Measurements from ENCODE around the gene CFAP157. TPM values are rescaled to one million over a fixed set of nuclear protein-coding genes. Genes with fewer than 3 reads are reported as not detected.
A peak's percentile ranks its signal among the peaks of the same experiment; 100 is the strongest.

CFAP157 gene
- total and polyA plus RNA-seq, 2 of the 13 experiments (the other 11 are each of a cell fraction or from before 2014, with no cell fraction given): 0.07 TPM; not detected in 1

DNA sequence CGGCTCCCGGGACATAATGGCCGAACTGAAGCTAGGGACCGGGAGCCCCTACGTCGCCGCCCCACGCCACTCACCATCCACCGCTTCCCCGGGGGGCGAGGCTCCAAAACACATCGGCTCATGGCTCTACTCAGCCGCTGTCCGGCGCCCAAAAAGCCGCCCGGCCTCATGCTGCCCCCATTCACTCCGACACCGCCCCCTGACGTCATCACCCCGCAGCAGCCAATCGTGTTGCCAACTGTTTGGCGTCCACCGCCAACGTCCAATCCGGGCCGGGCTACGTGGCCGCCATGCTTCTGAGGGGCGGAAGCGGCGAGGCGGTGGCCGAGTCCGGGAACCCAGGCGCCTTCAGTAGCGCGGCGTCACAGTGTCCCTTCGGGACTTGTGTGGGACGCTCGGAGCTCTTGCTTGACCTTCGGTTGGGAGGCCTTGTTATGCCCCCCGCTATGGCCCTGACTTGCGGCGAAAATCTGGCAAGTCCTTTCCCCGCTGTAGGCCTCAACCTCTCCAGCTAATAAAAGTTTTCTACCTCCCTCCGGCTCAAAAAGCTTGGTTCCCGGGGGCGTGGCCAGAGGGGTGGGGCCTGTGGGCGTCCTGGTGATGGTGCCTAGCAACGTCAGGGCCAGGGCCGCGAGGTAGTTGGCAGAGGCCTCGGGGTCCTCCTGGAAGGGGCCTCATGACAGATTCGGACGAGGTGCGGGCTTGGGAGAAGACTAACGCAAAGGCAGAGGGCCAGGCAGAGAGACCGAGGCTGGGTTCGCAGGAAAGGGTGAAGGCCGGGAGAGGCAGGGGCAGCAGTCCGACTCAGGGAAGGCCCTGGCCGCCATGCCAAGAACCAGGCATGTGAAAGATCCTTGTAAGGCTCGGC lies 8.9 kb downstream of the CFAP157 start, which contains the start of the genes PTRH1 and TTC16 (continued):
- TF ChIP-seq, protein P1, sequence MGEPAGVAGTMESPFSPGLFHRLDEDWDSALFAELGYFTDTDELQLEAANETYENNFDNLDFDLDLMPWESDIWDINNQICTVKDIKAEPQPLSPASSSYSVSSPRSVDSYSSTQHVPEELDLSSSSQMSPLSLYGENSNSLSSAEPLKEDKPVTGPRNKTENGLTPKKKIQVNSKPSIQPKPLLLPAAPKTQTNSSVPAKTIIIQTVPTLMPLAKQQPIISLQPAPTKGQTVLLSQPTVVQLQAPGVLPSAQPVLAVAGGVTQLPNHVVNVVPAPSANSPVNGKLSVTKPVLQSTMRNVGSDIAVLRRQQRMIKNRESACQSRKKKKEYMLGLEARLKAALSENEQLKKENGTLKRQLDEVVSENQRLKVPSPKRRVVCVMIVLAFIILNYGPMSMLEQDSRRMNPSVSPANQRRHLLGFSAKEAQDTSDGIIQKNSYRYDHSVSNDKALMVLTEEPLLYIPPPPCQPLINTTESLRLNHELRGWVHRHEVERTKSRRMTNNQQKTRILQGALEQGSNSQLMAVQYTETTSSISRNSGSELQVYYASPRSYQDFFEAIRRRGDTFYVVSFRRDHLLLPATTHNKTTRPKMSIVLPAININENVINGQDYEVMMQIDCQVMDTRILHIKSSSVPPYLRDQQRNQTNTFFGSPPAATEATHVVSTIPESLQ (CRISPR knock-in tag; conservative IDR thresholded peaks at IDR 0.05): no peak
- no peak for TF ChIP-seq TFAP4 (IDR thresholded peaks at IDR 0.05; ENCODE audit: borderline replicate concordance, low read depth)
- no peak for TF ChIP-seq MXD3 (CRISPR knock-in tag; IDR thresholded peaks at IDR 0.05)
- no peak for TF ChIP-seq ATF3 (CRISPR knock-in tag; IDR thresholded peaks at IDR 0.05)
- no peak for TF ChIP-seq MLX (CRISPR knock-in tag; IDR thresholded peaks at IDR 0.05)
- 0 out of 2 replicates have a peak, but pooled peaks have one; percentile 62 for TF ChIP-seq NFATC3 (CRISPR knock-in tag; IDR thresholded peaks at IDR 0.05)
- TF ChIP-seq, protein P2, sequence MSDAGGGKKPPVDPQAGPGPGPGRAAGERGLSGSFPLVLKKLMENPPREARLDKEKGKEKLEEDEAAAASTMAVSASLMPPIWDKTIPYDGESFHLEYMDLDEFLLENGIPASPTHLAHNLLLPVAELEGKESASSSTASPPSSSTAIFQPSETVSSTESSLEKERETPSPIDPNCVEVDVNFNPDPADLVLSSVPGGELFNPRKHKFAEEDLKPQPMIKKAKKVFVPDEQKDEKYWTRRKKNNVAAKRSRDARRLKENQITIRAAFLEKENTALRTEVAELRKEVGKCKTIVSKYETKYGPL (CRISPR knock-in tag; IDR thresholded peaks at IDR 0.05): no peak
- no peak for TF ChIP-seq MAF1 (CRISPR knock-in tag; IDR thresholded peaks at IDR 0.05; ENCODE audit: borderline replicate concordance)
- TF ChIP-seq LBX2 (CRISPR knock-in tag; IDR thresholded peaks at IDR 0.05; ENCODE audit: borderline replicate concordance): no peak
- no peak for TF ChIP-seq SP140L (CRISPR knock-in tag; IDR thresholded peaks at IDR 0.05; ENCODE audit: borderline replicate concordance)
- TF ChIP-seq, protein P3, sequence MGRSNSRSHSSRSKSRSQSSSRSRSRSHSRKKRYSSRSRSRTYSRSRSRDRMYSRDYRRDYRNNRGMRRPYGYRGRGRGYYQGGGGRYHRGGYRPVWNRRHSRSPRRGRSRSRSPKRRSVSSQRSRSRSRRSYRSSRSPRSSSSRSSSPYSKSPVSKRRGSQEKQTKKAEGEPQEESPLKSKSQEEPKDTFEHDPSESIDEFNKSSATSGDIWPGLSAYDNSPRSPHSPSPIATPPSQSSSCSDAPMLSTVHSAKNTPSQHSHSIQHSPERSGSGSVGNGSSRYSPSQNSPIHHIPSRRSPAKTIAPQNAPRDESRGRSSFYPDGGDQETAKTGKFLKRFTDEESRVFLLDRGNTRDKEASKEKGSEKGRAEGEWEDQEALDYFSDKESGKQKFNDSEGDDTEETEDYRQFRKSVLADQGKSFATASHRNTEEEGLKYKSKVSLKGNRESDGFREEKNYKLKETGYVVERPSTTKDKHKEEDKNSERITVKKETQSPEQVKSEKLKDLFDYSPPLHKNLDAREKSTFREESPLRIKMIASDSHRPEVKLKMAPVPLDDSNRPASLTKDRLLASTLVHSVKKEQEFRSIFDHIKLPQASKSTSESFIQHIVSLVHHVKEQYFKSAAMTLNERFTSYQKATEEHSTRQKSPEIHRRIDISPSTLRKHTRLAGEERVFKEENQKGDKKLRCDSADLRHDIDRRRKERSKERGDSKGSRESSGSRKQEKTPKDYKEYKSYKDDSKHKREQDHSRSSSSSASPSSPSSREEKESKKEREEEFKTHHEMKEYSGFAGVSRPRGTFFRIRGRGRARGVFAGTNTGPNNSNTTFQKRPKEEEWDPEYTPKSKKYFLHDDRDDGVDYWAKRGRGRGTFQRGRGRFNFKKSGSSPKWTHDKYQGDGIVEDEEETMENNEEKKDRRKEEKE (IDR thresholded peaks at IDR 0.05): no peak
- TF ChIP-seq ZNF362 (CRISPR knock-in tag; IDR thresholded peaks at IDR 0.05; ENCODE audit: borderline replicate concordance): no peak
- no peak for TF ChIP-seq SMAD1 (CRISPR knock-in tag; IDR thresholded peaks at IDR 0.05; ENCODE audit: borderline replicate concordance, low read depth)
- no peak for TF ChIP-seq ZNF589 (CRISPR knock-in tag; conservative IDR thresholded peaks at IDR 0.05)
- no peak for TF ChIP-seq FLYWCH1 (CRISPR knock-in tag; IDR thresholded peaks at IDR 0.05)
- peak; percentile 49; the same call in 1 of the 2 replicates for TF ChIP-seq PHF8 (CRISPR knock-in tag; IDR thresholded peaks at IDR 0.05)
- TF ChIP-seq JUN (CRISPR knock-in tag; IDR thresholded peaks at IDR 0.05): peak; percentile 65
- peak; percentile 60; the same call in 1 of the 2 replicates for TF ChIP-seq MXD4 (CRISPR knock-in tag; IDR thresholded peaks at IDR 0.05)
